Activated T-helper 1 cell treated with Interleukin-2 at 50 U/mL for 16 hours (primary cell): ENCODE measurements around the gene HS2ST1.
"Not testable (repeated sequence)": the region's sequence is repeated elsewhere in the genome, so short reads cannot be mapped to it uniquely, and the experiment has no call there.

ENCODE experiments used
- DNase-seq: peaks from one replicate; pipeline ENCODE4 v3.0.0-alpha.2; 2020; ENCODE audit warnings: low read depth

Gene HS2ST1

DNA sequence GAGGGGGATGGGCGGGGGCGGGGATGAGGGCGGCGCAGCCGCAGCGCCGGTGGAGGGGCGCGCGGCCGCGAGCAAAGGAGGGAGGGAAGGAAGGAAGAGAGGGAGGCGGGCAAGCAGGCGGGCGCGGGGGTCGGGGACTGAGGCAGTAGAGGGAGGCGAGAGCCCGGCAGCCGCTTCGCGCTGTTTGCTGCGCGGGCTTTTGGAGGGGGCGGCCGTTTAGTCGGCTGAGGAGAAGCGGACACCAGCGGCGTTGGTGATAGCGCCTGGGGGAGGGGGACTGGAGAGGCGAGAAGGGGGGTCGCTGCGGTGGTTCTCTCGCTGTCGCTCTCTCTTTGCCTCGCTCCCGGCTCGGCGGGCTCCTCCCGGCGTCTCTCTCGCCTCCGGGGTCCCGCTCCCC, at the start of gene HS2ST1:
Gene HS2ST1 (plus strand): TSS at position 35 of the 397 bp plus-strand sequence.
- no peak for DNase-seq

DNA sequence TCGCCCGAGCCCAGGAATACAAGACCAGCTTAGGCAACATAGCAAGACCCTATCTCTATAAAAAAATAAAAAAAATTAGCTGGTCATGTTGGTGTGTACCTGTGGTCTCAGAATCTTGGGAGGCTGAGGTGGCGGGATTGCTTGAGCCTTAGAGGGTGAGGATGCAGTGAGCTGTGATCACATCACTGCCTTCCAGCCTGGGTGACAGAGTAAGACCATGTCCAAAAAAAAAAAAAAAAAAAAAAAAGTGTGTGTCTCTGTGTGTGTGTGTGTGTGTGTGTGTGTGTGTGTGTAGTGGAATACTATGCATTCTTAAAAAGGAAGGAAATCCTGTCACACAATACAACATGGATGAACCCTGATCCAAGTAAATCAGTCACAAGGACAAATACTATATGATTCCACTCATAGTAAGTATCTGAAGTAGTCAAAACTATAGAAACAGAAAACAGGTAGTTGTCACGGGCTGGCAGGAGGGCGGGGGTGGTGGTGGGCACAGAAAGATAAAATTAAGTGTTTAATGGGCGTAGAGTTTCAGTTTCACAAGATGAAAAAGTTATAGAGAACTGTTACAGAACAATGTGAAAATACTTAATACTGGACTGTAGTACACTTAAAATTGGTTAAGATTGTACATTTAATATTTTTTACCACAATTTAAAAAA, 48.3 kb upstream of the HS2ST1 start:
- no peak for DNase-seq

DNA sequence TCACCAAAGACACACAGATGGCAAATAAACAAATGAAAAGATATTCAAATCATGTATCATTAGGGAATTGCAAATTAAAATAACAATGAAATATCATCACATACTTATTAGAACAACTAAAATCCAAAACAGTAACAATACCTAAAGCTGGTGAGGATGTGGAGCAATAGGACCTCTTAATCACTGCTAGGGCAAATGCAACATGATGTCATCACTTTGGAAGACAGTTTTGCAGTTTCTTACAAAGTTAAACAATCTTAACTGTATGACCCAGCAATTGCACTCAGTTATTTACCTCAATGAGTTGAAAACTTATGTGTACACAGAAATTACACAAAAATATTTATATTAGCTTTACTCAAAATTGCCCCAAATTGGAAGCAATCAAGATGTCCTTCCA, 47.8 kb upstream of the HS2ST1 start:
- no peak for DNase-seq

DNA sequence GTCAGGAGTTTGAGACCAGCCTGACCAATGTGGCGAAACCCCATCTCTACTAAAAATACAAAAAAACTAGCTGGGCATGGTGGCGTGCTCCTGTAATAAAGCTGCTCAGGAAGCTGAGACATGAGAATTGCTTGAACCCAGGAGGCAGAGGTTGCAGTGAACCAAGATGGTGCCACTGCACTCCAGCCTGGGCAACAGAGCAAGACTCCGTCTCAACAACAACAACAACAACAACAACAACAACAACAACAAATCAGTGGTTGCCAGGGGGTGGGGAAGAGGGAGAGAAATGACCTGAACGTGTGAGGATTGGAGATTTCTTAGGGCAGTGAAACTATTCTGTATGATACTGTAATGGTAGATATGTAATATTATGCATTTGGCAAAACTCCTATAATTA, 47.2 kb upstream of the HS2ST1 start:
- not testable (repeated sequence) for DNase-seq

DNA sequence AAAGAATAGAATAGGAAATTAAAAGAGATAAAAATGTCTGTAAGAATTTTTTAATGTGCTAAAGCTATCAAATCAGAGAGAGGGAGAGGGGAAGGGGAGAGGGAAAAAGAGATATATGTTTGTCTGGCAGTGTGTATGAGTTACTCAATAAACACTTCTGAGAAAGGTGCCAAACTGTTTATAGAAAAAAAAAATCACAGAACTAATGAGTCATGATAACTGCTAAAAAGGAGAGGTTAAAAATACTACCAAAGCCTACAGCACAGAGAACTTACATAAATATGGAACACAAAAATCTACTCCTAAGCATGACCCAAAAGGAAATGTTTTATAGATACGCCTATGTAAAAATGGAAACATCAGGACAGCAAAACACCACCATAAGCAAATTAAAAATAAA, 46.0 kb upstream of the HS2ST1 start:
- DNase-seq = no peak

DNA sequence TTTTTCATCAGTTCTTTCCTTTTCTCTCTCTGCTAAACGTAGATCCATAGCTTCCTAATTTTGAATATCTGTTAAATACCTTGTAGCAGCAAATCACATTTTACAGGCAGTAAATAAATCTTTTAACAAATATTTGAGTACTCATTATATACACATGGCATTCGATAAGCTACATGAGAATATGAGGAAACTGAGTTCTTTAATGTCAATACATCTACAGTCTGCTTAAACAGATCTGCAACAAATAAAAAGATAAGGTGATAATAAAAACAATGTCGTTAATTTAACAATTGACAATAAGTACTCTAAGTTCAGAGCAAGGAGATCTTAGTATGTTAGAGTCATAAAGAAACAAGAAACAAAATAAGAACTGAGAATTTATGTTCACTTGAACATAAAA, 43.4 kb upstream of the HS2ST1 start:
- no peak for DNase-seq

DNA sequence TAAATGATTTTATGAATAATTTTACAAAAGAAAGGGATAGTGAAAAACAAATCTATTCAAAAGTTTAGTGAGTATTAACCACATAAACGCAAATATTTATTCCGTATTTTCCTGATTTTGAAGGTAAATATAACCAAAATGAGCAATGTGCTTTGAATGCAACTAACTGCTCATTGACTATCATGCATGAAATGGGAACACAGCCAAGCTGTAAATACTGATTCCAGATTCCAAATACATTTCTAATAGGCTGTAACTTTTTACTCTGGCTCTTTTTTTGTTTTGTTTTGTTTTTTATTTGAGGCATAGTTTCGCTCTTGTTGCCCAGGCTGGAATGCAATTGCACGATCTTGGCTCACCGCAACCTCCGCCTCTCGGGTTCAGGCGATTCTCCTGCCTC, 42.3 kb upstream of the HS2ST1 start:
- DNase-seq = no peak

DNA sequence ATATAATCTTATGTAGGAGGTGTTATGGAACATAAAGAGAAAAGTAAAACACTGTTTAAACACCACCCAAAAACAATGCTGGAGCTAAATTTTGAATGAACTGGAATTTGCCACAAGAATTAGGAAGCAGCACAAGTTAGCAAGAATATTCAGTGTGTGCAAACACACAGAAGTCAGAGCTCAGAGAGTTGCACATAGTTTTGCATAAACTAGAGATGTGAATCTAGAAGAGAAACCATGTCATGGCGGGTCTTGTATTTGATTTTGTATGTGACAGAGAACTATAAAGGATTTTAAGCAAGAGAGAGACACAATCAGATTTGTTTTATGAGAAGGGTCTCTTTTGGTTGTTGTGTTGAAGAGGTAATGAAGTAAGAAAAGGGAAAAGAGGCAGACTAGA, 38.7 kb upstream of the HS2ST1 start:
- no peak for DNase-seq

DNA sequence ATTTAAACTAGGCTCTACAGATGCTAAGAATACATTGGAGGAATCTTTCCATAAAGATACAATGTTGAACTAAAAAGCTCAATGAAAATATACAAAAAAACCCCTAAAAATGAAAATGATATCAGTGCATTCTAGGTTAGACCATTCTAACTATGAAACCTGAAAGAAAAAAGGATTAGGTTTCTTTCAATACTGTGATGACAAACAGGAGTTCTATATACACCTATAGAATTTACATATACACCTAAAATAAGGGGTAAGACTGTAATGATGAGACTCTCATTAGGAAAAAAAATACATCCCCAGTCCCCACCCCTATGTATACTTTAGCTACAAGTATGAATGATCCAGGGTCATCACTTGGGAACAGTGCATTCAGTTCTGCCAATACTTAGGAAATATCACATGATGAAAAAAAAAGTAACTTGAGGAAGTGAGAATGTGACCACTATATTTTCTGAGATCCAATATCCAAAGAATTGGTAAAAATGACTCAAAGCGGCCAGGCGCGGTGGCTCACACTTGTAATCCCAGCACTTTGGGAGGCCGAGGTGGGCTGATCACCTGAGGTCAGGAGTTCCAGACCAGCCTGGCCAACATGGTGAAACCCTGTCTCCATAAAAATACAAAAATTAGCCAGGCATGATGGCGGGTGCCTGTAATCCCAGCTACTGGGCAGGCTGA, 26.8 kb upstream of the HS2ST1 start:
- DNase-seq = no peak

DNA sequence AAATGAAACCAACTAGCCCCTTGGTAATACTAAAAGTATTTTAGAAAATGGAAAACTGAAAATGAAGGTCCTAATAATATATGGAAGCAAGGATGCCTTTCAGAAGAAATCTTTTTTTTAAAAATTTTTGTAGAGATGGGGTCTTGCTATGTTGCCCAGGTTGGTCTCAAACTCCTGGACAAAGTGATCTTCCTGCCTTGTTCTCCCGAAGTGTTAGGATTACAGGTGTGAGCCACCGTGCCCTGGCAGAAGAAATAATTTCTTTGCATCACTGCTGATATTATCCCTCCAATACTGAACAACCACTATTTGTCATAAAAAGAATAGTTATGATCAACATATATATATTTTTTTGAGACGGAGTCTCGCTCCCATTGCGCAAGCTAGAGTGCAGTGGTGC, 26.1 kb upstream of the HS2ST1 start:
- DNase-seq = no peak

DNA sequence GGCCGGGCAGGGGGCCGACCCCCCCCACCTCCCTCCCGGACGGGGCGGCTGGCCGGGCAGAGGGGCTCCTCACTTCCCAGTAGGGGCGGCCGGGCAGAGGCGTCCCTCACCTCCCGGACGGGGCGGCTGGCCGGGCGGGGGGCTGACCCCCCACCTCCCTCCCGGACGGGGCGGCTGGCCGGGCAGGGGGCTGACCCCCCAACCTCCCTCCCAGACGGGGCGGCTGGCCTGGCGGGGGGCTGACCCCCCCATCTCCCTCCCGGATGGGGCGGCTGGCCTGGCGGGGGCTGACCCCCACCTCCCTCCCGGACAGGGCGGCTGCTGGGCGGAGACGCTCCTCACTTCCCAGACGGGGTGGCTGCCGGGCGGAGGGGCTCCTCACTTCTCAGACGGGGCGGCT, 15.0 kb upstream of the HS2ST1 start:
- DNase-seq = not testable (repeated sequence)

DNA sequence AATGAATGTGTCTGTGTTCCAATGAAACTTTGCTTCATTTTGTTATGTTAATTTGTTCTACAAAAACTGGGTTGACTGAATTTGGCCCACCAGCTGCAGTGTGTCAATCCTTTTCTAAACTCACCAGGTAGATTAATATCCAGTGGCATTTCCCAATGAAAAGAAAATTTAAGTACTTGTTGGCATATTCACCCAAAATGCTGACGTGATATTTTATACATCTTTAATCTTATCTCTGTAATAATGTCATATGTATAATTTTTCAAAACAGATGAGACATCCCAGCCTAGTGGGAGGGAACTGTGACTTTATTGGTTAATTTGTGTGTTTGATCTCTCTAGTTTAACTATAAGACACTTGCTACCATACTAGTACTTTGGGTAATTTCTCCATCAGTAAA, 8.6 kb upstream of the HS2ST1 start:
- DNase-seq = no peak

DNA sequence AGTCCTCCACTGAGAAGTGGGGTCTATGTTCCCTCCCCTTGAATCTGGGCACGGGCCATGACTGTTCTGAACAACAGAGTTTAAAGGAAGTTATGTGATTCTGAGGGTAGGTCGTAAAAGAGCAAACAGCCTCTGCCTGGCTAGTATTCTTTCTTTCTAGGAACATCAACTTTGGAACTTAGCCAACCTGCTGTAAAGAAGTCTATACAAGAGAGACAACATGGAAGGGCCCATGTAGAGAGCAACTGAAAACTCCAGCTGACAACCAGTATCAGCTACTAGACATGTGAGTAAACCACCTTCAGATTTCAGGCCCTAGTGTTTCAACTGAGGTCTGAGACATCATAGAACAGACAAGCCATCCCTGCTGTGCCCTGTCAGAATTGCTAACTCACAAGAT, 8.0 kb upstream of the HS2ST1 start:
- no peak for DNase-seq

DNA sequence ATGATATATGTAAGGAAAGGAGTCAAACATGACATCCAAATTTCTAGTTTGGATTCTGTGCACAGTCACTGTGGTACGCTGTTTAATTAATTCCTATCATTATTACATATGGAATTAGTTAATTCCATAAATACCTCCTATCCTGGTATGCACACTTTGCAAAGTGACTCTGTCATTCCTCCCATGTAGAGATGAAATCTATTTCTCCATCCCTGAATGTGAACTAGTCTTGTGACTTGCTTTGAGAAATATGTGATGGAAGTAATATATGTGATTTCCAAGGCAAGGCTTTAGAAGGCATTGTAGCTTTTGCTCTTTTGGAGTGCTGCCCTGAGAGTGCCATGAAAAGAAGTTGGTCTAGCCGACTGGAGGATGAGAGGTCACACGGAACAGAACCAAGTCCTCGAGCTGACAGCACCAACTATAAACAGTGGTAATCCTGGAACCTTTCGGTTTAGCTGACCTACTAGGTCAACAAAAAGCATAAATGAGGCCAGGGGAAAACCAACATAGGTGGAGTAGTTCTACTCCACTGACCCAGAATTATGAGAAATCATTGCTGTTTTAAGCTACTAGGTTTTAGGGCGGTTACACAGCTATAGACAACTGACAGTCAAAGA, 2.0 kb upstream of the HS2ST1 start:
- DNase-seq = no peak

DNA sequence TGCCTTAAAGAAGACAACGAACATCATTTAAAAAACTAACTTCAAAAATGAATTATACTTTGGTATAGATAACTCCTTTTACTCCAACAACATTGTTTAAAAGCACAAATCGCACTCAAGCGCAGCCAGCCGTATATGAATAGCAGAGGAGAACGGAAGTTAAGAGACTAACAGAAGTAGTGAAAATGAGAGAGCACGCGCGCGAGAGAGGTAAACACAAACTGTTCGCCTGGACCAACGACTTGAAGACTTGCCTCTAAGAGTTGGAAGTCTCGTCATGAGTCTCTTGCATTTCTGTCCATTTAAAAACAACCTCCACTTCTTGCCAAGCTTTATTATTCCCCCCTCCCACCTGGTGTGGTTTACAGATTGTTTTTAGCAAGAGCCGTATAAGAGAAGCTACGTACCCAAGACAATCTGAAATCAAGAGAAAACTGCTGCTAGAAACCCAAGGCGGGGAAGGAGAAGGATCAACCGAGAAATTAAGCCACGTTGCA, 988 bp upstream of the HS2ST1 start:
- DNase-seq = peak; percentile 3

DNA sequence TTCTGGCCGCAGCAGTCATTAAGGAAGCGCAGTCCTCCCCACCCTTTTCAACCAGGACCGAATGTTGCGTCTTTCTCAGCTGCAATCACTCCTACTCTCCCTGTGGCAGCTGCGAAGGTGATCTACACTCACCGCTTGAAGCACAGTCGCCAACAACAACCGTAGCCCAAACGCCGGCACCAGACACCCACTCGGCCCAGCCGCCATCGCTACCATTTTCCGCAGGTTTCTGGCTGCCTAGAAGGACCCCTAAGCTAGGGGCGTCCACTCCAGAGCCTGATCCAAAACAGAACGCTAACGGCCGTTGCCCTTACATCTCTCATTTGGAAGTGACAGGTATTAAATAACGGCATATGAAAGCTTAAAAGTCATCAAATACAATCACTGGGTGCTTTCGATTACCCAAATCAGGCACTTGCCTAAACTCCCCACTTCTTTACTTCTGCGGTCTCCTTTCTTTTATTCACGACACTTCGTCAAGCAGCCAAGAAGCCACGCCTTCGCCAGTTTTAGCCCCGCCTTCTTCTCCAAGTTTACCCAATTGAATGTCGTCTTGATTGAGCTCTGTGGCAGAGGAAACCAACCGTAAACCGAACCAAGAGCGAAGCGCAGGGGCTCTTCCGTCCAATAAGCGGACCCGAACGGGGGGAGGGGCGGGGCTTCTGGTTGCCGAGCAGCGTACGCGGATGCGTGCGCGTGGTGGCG, 387 bp upstream of the HS2ST1 start, which contains the start of gene SELENOF:
Gene SELENOF (minus strand): TSS at position 231 of the 705 bp plus-strand sequence. CDS start 15 bp downstream, at position 216.
- peak; percentile 98 for DNase-seq

DNA sequence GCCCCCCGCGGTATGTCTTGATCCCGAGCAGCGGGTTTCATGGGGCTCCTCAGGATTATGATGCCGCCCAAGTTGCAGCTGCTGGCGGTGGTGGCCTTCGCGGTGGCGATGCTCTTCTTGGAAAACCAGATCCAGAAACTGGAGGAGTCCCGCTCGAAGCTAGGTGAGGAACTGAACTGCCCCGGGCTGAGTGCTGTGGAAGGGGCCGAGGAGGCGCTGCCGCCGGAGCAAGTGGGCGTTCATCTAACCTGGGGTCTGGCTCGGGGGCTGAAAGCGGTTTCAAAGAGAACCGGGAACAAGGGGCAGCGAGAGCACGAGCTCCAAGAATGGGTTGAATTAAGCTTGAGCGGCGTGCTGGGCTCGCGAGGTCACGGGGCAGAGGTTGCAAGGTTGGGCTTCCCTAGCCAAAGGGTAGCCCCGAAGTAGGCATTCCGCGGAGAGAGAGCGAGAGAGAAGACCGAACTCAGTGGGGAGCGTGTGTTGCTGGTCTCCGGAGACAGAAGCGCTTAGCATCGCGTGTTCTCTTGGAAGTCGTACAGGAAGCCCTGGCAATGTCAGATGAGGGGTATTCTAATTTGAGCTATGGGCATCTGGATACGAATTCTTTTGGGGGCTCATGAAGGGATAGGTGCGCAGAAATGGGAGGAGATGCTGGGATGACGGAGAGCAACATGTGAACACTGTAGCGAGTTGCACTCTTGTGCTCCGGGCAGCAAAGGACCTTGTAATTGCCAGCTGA, 732 bp downstream of the HS2ST1 start:
- peak; percentile 13 for DNase-seq

DNA sequence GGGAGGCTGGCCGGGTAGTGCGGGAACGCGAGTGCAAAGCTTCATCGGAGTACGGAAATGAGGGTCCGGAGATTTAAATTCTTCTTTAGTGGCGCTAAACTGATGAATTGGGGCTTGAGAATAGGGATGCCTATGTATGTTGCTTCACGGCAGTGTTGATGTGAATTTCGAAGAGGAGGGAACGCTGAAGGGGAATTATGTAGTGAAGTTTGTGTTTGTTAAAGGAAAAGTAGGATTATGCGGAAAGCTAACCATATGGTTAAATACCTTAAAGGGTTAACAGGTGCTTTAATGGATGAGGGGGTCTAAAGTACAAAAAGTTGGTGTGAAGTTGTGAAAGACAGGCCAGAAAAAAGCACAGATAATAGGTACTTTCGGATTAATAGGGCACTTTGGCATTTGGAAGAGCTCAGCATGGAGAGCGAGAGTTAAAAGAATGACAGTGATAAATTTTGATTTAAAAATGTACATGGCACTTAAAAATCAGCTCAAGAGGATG, 1.4 kb downstream of the HS2ST1 start:
- DNase-seq = no peak

DNA sequence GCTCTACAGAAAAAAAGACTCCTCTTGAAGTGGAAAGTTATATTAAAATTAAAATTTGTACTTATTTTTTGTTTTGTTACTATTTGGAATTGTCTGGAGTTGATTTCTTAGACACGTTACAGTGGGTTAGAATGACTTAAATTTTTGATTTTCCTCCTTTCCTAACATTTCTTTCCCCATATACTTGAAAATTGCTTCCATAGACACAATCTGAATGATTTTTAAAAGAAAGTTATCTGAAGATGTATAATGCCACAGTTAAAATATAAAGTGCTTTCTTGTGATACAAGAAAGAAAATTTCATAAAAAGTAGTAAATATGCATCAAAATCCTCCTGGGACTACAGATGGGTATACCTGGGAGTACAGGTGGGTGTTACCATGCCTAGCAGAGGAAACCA, 2.3 kb downstream of the HS2ST1 start:
- no peak for DNase-seq

DNA sequence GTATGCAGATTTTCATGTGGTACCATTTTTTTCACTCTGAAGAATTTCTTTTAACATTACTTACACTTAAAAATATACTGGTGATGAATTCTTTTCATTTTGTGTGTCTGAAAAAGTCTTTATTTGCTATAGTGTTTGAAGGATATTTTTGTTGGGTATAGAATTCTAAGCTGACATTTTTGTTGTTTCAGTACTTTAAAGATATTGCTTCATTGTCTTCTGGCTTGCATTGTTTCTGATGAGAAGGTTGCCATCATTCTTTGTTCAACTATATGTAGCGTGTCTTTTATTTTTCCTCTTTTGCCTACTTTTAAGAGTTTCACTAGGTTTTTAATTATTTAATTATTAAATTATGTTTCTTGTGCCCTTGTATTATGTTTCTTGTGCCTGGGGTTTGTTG, 8.0 kb downstream of the HS2ST1 start:
- no peak for DNase-seq

DNA sequence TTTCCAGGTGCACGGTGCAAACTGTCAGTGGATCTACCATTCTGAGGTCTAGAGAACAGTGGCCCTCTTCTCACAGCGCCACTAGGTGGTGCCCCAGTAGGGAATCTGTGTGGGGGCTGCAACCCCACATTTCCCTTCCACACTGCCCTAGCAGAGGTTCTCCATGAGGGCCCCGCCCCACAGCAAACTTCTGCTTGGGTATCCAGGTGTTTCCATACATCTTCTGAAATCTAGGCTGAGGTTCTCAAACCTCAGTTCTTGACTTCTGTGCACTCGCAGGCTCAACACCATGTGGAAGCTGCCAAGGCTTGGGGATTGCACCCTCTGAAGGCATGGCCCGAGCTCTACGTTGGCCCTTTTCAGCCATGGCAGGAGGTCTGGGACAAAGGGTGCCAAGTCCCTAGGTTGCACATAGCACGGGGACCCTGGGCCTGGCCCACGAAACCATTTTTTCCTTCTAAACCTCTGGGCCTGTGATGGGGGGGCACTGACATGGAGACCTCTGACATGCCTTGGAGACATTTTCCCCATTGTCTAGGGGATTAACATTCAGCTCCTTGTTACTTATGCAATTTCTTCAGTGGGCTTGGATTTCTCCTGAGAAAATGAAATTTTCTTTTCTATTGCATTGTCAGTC, 10.0 kb downstream of the HS2ST1 start:
- no peak for DNase-seq
